ENCODE measurements around the gene HYAL2. TPM values are rescaled to one million over a fixed set of nuclear protein-coding genes. Genes with fewer than 3 reads are reported as not detected.
"Not testable (repeated sequence)": the region's sequence is repeated elsewhere in the genome, so short reads cannot be mapped to it uniquely, and the experiment has no call there.

Gene HYAL2
- total RNA-seq, 1 donor from 2014 or later: 16.3 TPM

DNA sequence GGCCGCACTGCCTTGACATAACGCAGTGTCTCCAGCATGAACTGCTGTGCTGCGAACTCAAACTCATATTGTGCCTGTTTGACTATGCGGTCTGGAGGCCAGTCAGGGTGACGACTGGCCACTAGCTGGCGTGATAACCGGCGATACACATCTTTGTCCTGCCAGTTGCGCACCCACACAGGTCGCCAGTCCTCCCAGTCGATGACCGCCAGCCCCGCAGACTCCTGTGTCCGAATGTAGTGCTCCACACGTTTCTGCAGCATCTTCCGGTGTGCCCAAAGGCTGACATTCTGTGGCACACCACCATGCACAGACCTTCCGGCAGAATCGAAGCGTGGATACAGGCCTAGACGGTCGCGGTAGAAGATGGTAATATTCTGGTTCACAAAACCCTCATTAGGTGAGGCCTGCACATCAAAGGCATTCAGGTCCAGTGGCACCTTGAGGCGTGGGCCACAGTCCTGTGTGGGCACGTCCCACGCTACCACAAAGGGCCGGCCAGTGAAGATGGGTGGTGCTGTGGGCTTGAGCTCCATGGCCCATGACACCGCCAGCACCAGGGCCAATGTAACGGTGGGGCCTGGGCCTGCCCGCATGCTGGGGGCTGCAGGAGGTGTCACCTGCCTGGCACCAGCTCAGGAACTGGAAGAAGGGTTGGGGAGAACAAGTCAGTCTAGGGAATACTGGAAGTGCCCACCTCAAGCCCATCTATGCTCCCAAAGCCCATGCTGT lies 2.5 kb downstream of the HYAL2 start:
- Mint-ChIP-seq H3K36me3 (ENCODE audit: low read depth) (peaks cover 24% of the 10 kb centered on the region), H3K4me3 (peak overlapping the region; percentile 88), H3K27ac (peak overlapping the region; percentile 34), H3K9me3 (no peaks in the 10 kb centered on the region), H3K27me3 (no peaks in the 10 kb centered on the region), H3K4me1 (peaks cover 32% of the 10 kb centered on the region)
- intact Hi-C loops (cut with micrococcal nuclease): loop anchor here (2.0 to 10.0 kb wide), 2 partner anchors 93 to 1845 kb away; no protein-coding TSS in a partner anchor
- DNase-seq: no peak

DNA sequence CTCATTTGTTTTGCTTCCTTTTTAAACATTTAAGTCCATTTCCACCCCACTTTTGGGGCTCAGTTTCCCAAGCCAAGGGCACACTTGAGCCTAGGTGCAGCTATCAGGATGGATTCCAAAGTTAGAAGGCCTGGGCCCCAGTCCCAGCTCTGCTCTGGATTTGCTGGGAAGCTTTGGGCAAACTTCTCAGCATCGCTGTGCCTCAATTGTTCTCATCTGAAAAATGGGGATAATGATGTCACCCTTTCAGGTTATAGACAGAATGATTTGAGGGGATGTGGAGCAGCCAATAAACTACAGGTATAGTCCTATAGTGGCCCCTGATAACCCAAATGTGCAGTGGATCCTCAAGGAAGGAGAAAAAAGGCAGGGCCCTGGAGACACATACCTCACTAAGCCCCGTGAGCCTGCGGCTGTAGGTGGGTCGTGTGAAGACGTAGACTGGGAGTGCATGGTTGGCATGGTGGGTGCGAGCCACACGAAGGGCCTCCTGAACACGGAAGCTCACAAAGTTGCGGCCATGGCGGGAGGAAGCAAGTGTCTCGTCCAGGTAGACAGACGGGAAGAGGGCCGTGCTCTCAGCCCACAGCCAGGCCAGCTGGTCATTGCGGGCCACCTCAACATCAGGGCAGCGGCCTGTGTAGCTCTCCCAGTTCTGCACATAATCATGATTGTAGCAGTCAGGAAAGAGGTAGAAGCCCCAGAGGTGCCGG lies 3.2 kb downstream of the HYAL2 start:
- Mint-ChIP-seq H3K27me3 (no peaks in the 10 kb centered on the region), H3K4me1 (peaks cover 30% of the 10 kb centered on the region), H3K4me3 (peak overlapping the region; percentile 4), H3K36me3 (ENCODE audit: low read depth) (peaks cover 20% of the 10 kb centered on the region), H3K9me3 (no peaks in the 10 kb centered on the region), H3K27ac (no peak overlapping the region)
- DNase-seq: no peak
- intact Hi-C loops (cut with micrococcal nuclease): no loop called here

DNA sequence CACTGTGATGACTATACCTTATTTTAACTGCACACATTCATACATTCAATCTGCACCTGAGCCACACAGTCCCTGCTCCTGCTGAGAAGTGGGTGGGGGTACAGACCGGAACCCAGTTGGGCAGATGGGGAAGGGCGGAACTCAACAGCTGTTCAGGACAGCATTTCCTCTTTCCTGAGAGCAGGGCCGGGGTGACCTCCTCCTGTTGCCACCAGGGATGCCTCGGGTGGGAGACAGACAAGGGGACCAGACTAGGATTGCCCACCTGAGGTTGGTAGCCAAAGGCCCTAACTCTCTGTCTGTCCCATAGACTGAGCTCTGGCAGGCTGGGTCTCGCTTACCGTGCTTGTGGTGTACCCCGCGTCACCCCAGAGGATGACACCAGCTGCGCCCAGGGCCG lies 3.9 kb downstream of the HYAL2 start:
- intact Hi-C loops (cut with micrococcal nuclease): no loop called here
- no peak for DNase-seq
- peaks cover 30% of the 10 kb centered on the region for H3K4me1 Mint-ChIP-seq
- peak overlapping the region; percentile 53 for H3K27ac Mint-ChIP-seq
- no peaks in the 10 kb centered on the region for H3K27me3 Mint-ChIP-seq
- H3K36me3 Mint-ChIP-seq (ENCODE audit: low read depth): peaks cover 21% of the 10 kb centered on the region
- H3K4me3 Mint-ChIP-seq: peak overlapping the region; percentile 39
- H3K9me3 Mint-ChIP-seq: no peaks in the 10 kb centered on the region

DNA sequence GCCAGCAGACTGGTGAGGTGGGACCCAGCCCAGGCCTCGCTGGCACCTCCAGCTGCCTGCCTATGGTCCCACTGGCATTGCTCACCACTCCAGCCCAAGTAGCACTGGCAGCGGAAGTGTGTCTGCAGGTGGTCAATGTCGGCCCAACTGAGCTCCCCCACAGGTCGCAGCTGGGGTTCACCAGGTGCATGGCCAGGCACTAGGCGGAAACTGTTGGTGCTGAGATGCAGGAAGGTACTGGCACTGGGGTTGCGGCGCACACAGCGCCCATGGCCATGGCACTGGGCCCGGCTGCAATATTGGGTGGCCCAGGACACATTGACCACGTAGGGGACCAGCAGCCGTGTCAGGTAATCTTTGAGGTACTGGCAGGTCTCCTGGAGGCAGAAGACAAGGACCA lies 4.4 kb downstream of the HYAL2 start:
- H3K36me3 Mint-ChIP-seq (ENCODE audit: low read depth): peaks cover 21% of the 10 kb centered on the region
- no peak overlapping the region for H3K4me3 Mint-ChIP-seq
- no peak for DNase-seq

DNA sequence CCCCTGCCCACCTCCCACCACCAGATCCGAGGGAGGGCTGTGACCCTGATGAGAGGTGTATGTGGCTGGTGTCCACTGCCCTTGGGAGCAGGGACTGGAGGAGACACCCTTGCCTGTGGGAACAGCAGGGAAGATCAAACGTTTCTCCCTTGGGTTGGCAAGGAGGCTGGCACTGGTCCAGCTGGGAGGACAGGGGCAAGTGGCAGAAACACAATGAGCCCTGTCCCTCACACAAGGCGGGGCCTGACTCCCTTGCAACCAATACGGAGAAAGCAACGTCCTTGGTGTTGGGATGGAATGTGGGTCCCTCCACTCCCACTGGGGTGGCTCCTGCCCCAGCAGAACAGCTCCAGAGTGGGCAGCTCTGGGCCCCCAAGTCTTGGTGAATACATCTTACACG lies 5.2 kb downstream of the HYAL2 start:
- Mint-ChIP-seq H3K36me3 (ENCODE audit: low read depth) (peaks cover 21% of the 10 kb centered on the region), H3K4me1 (peaks cover 29% of the 10 kb centered on the region), H3K27ac (no peak overlapping the region), H3K4me3 (no peak overlapping the region), H3K27me3 (no peaks in the 10 kb centered on the region), H3K9me3 (no peaks in the 10 kb centered on the region)
- intact Hi-C loops (cut with micrococcal nuclease): no loop called here
- DNase-seq: no peak

More for the DNA sequence above, 4.4 kb downstream of the HYAL2 start:
- no peak overlapping the region for H3K27ac Mint-ChIP-seq
- peaks cover 30% of the 10 kb centered on the region for H3K4me1 Mint-ChIP-seq
- intact Hi-C loops (cut with micrococcal nuclease): no loop called here
- no peaks in the 10 kb centered on the region for H3K27me3 Mint-ChIP-seq
- no peaks in the 10 kb centered on the region for H3K9me3 Mint-ChIP-seq

DNA sequence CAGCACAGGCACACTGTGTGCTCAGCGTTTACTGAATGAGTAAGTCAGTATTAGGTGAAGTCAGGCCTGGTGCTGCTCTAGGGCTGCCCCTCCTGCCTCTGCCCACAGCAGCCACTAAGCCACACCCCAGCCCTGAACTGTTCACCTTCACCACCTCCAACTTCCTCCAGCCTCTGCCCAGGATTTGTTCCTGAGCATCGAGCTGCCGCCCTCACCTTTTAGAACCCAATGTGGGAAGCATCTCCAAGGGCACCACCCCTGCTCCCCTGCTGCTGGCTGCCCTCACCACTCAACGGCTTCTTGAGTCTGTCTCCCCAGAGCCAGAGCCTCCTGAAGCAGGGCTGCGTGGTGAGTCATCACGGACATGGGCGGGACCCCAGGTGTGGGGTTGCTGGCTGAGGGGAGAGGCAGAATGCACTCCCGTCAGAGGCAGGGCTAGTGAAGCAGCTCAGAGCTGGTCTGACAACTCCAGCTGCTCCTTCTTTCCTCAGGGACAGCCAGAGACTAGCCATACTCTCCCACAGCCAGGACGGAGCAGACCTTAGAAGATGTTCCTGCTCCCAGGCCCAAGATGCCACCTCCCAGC lies 5.8 kb downstream of the HYAL2 start:
- Mint-ChIP-seq H3K27ac (peak overlapping the region; percentile 2), H3K36me3 (ENCODE audit: low read depth) (peaks cover 21% of the 10 kb centered on the region), H3K4me3 (peak overlapping the region; percentile 36), H3K9me3 (no peaks in the 10 kb centered on the region), H3K4me1 (peaks cover 28% of the 10 kb centered on the region), H3K27me3 (no peaks in the 10 kb centered on the region)
- peak; percentile 77 for DNase-seq
- intact Hi-C loops (cut with micrococcal nuclease): no loop called here

DNA sequence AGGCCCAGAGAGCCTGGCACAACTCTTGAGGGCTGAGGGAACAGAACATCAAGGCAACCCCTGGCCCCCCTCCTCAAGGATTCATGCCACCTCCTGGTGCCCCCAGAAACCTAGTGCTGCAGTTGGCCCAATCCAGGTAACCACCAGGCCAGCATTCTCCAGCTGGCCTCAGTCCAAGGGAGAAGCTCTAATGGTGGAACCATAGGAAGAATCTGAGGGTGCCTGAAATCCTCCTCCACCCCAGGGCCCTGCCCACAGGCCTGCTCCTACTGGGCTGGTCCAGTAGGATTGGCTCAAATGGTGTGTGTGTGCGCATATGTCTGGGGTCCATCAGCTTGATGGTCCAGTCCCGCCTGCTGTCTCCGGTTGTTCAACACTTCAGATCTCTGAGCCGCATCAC lies 7.7 kb downstream of the HYAL2 start:
- H3K27ac Mint-ChIP-seq: no peak overlapping the region
- intact Hi-C loops (cut with micrococcal nuclease): no loop called here

DNA sequence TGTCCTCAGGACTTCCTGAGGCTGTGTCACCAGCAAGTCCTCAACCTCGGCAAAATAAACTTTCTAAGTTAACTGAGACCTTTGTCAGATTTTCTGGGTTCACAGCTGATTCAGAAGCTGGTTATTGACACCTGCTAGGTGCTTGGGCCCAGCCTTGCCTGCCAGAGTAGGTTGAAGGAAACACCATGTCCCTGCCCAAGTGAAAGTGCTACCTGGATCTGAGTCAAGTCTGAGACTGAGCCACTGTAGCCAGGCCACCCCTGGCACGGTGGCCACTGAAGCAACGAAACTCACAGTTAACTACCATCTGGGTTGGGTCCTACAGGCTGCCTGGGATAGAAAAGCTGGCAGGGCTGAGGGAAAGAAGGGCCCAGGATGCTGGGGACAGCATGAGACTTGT lies 8.2 kb downstream of the HYAL2 start:
- no peak for DNase-seq
- intact Hi-C loops (cut with micrococcal nuclease): no loop called here
- H3K36me3 Mint-ChIP-seq (ENCODE audit: low read depth): peaks cover 23% of the 10 kb centered on the region
- H3K9me3 Mint-ChIP-seq: no peaks in the 10 kb centered on the region
- peaks cover 20% of the 10 kb centered on the region for H3K4me1 Mint-ChIP-seq
- peak overlapping the region; percentile 72 for H3K27ac Mint-ChIP-seq
- H3K4me3 Mint-ChIP-seq: no peak overlapping the region
- H3K27me3 Mint-ChIP-seq: no peaks in the 10 kb centered on the region

More for the DNA sequence above, 7.7 kb downstream of the HYAL2 start:
- Mint-ChIP-seq H3K4me3 (no peak overlapping the region), H3K36me3 (ENCODE audit: low read depth) (peaks cover 22% of the 10 kb centered on the region), H3K9me3 (no peaks in the 10 kb centered on the region), H3K27me3 (no peaks in the 10 kb centered on the region), H3K4me1 (peaks cover 20% of the 10 kb centered on the region)
- DNase-seq: no peak

DNA sequence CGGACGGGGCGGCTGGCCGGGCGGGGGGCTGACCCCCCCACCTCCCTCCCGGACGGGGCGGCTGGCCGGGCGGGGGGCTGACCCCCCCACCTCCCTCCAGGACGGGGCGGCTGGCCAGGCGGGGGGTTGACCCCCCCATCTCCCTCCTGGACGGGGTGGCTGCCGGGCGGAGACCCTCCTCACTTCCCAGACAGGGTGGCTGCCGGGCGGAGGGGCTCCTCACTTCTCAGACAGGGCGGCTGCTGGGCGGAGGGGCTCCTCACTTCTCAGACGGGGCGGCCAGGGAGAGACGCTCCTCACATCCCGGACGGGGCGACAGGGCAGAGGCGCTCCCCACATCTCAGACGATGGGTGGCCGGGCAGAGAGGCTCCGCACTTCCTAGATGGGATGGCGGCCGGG lies 10.5 kb downstream of the HYAL2 start:
- H3K4me3 Mint-ChIP-seq; H3K27ac Mint-ChIP-seq; DNase-seq; H3K27me3 Mint-ChIP-seq; H3K9me3 Mint-ChIP-seq; intact Hi-C loops (cut with micrococcal nuclease): not testable (repeated sequence)
- H3K4me1 Mint-ChIP-seq: peaks cover 13% of the 10 kb centered on the region
- peaks cover 13% of the 10 kb centered on the region for H3K36me3 Mint-ChIP-seq (ENCODE audit: low read depth)

DNA sequence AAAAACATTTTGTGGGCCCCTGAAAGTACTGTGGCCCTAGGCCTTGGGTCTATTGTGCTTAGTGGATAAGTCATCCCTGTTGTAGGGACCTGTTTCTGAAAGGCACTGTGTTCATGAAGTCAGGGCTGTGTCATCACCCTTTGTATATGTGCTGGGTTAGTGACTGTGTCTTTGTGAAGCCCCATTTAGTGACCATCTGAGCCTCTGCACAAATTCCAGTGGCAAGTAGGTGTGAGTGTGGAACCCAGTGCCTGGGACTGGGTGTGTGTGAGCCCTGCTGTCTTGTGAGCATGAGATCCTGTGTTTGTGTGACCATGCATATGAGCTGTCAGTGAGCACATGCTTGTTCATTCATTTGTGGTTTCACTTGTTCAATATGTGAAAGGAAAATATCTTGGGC lies 17.9 kb downstream of the HYAL2 start:
- intact Hi-C loops (cut with micrococcal nuclease): no loop called here
- H3K9me3 Mint-ChIP-seq: no peaks in the 10 kb centered on the region
- no peaks in the 10 kb centered on the region for H3K36me3 Mint-ChIP-seq (ENCODE audit: low read depth)
- H3K27me3 Mint-ChIP-seq: no peaks in the 10 kb centered on the region
- H3K4me3 Mint-ChIP-seq: no peak overlapping the region
- no peak overlapping the region for H3K27ac Mint-ChIP-seq
- peaks cover 14% of the 10 kb centered on the region for H3K4me1 Mint-ChIP-seq
- no peak for DNase-seq

DNA sequence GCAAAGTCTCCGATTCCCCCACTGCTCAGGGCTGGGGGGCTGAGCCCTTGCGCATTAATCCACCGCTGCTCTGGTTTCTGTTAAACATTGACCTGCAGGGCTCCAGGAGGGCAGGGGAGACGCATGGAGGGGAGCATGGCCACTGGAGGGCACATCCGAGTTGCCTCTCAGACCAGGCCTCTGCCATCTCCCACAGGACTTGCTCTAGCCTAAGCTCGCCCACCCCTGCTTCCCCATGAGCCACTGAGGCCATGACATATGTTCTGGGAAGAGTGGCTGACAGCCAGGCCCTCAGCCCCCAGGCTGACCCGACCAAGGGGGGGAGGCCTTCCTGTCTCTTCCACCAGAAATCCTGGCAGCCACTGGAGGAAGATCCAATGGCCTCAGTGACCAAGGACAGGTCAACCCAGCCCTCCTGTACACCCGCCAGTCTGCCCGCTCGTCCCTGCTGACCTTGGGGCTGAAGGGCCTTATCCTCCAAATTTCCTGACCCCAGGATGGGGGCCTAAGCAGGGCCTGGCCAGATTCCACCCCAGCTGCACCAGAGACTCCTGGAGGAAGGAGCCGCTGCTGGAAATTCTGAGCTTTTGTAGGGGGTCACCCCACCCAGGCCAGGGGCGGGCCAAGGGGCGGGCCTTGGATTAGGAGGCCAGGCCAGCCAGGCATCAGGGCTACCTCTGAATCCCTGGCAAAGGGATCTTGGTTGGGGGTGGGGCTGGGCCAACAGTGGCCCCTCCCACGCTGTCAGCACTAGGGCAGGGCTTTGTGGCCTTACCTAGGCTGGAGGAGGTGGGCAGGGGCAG lies 19.3 kb downstream of the HYAL2 start, which contains the start of gene HYAL1:
TSS of gene HYAL1 (minus strand) at position 562 of the 803 bp plus-strand sequence. CDS start 618 bp downstream, outside the sequence.
- DNase-seq: peak; percentile 57
- Mint-ChIP-seq H3K27me3 (no peaks in the 10 kb centered on the region), H3K36me3 (ENCODE audit: low read depth) (no peaks in the 10 kb centered on the region), H3K4me1 (peaks cover 19% of the 10 kb centered on the region), H3K9me3 (no peaks in the 10 kb centered on the region), H3K27ac (no peak within 1 kb of the TSS), H3K4me3 (no peak within 1 kb of the TSS)
- intact Hi-C loops (cut with micrococcal nuclease): no loop called here

DNA sequence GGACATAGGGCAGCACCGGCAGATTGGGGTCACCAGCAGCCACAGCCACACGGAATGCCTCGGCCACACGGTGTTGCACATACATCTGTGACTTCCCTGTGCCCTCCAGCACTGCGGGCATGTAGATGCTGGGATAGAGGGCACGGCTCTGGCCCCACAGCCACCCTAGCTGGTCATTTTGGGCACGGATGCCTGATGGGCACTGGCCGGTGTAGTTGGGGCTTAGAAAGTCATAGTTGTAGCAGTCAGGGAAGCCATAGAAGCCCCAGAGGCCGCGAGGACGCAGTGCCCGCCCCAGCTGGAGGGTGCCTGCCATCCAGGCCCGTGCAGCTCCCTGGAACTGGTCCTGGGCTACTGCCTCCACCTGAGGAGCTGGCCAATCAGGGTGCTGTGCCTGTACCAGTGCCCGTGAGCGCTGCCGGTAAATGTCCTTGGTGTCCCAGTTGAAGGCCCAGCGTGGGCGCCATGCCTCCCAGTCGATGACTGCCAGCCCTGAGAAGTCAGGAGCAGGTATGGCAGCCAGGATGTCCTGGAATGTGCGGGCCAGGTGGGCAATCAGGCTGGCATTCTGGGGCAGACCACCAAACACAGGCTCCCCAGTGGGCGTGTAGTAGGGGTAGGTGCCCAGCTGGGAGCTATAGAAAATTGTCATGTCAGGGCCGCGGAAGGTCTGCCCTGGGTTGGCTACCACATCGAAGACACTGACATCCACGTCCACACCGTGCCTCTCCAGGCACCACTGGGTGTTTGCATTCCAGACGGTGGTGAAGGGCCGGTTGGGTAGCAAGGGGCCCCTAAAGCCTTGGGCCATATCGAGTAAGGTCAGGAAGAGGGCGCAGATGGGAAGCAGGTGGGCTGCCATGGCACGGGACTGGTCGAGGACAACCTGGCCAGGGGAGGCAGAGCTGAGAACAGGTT lies 20.2 kb downstream of the HYAL2 start:
- no peak overlapping the region for H3K4me3 Mint-ChIP-seq
- H3K36me3 Mint-ChIP-seq (ENCODE audit: low read depth): no peaks in the 10 kb centered on the region
- DNase-seq: no peak
- H3K9me3 Mint-ChIP-seq: no peaks in the 10 kb centered on the region
- peaks cover 22% of the 10 kb centered on the region for H3K4me1 Mint-ChIP-seq
- intact Hi-C loops (cut with micrococcal nuclease): no loop called here
- no peaks in the 10 kb centered on the region for H3K27me3 Mint-ChIP-seq
- no peak overlapping the region for H3K27ac Mint-ChIP-seq
